ENCODE measurements around the gene CEP85. TPM values are rescaled to one million over a fixed set of nuclear protein-coding genes. Genes with fewer than 3 reads are reported as not detected.

CEP85 gene
- total RNA-seq (2022), result 19.7 and 22.4 TPM in 2 replicates
- percentile 67 among the genes with signal in this experiment for Bru-seq, nascent RNA
- percentile 73 among the genes with signal in this experiment for BruChase-seq, experiment 1, labeled RNA remaining after a 2-hour chase
- BruChase-seq, experiment 2, labeled RNA remaining after a 6-hour chase, result percentile 68 among the genes with signal in this experiment
- long read RNA-seq, transcript CEP85-202 (14 exons, 3,922 nt), result major isoform, 13 of 33 reads
- long read RNA-seq, partial matches to known transcripts, result 12 of 33 reads
- long read RNA-seq, other reads (novel, unspliced or antisense), result 7 of 33 reads

GRCh38 chr1:26233903-26234643 is at the start of gene CEP85:
Gene CEP85 (plus strand): TSS chr1:26234200. CDS start chr1:26239784, 5,584 bp downstream.
- intact Hi-C loops (cut with micrococcal nuclease; ENCODE audit: unreplicated experiment), result loop anchor here (1.0 to 5.0 kb wide), 3 partner anchors 42 to 65 kb away; partner anchors contain the start of genes CATSPER4 and ZNF593
- Mint-ChIP-seq H3K36me3 (ENCODE audit: insufficient read depth, unreplicated experiment) (peaks cover 13% of the 10 kb centered on the region), H3K27me3 (ENCODE audit: insufficient read depth, unreplicated experiment) (no peaks in the 10 kb centered on the region), H3K27ac (ENCODE audit: unreplicated experiment) (peak within 1 kb of the TSS; percentile 89), H3K4me3 (ENCODE audit: unreplicated experiment) (peak within 1 kb of the TSS; percentile 88), H3K4me1 (ENCODE audit: low read depth, unreplicated experiment) (peaks cover 23% of the 10 kb centered on the region), H3K9me3 (ENCODE audit: unreplicated experiment) (no peaks in the 10 kb centered on the region)
- CTCF ChIA-PET, result interaction anchor here (0.6 to 3.7 kb wide), 29 partner anchors 9 to 920 kb away, joined by 3 to 58 read pairs (median 4); partner anchors contain the start of genes C1orf232, CATSPER4, CNKSR1 and CRYBG2
- Histone ChIP-seq H3K4me3 (ENCODE audit: low read depth, low read length) (peak within 1 kb of the TSS; percentile 95), H3K4me1 (peaks cover 7% of the 10 kb centered on the region), H3K27me3 (replicated peaks; ENCODE audit: control insufficient read depth, insufficient read depth, low read length) (no peaks in the 10 kb centered on the region), H3K36me3 (ENCODE audit: control insufficient read depth, insufficient read depth, low read length) (no peaks in the 10 kb centered on the region), H3K9me3 (no peaks in the 10 kb centered on the region)
- POLR2A ChIA-PET, result interaction anchor here (0.6 to 1.4 kb wide), 7 partner anchors 27 to 388 kb away, joined by 3 to 10 read pairs (median 4); partner anchors contain the start of genes CNKSR1 and ZNF593
- DNase-seq, result peak; percentile 96
- TF ChIP-seq CTCF (IDR thresholded peaks at IDR 0.05; ENCODE audit: insufficient read depth in 1 of 2, low read depth in 1 of 2, low read length in 1 of 2, severe bottlenecking in 1 of 2, unreplicated experiment in 1 of 2), result peak; percentile 66 to 83
- TSS peak; percentile 28 for BruUV-seq (replicated peaks)

- Histone ChIP-seq H3K9me3 (no peaks in the 10 kb centered on the region), H3K4me1 (no peaks in the 10 kb centered on the region), H3K4me3 (ENCODE audit: low read depth, low read length) (no peak overlapping the region), H3K27me3 (replicated peaks; ENCODE audit: control insufficient read depth, insufficient read depth, low read length) (no peaks in the 10 kb centered on the region), H3K36me3 (ENCODE audit: control insufficient read depth, insufficient read depth, low read length) (peaks cover 1% of the 10 kb centered on the region; the same call in 1 of the 2 replicates)
- CTCF ChIA-PET, result no interaction called here
- H3K4me3 Mint-ChIP-seq (ENCODE audit: unreplicated experiment), result no peak overlapping the region
- no peak for DNase-seq
- H3K9me3 Mint-ChIP-seq (ENCODE audit: unreplicated experiment), result no peaks in the 10 kb centered on the region
- H3K27me3 Mint-ChIP-seq (ENCODE audit: insufficient read depth, unreplicated experiment), result no peaks in the 10 kb centered on the region
- BruUV-seq (replicated peaks), result no TSS peak
- H3K36me3 Mint-ChIP-seq (ENCODE audit: insufficient read depth, unreplicated experiment), result peaks cover 5% of the 10 kb centered on the region
- intact Hi-C loops (cut with micrococcal nuclease; ENCODE audit: unreplicated experiment), result no loop called here
- no peak overlapping the region for H3K27ac Mint-ChIP-seq (ENCODE audit: unreplicated experiment)
- TF ChIP-seq CTCF (IDR thresholded peaks at IDR 0.05; ENCODE audit: insufficient read depth in 1 of 2, low read depth in 1 of 2, low read length in 1 of 2, severe bottlenecking in 1 of 2, unreplicated experiment in 1 of 2), result no peak
- H3K4me1 Mint-ChIP-seq (ENCODE audit: low read depth, unreplicated experiment), result peaks cover 6% of the 10 kb centered on the region
- POLR2A ChIA-PET, result no interaction called here
Measured at GRCh38 chr1:26184883-26185282, 49.1 kb upstream of the CEP85 start.

- Histone ChIP-seq H3K4me1 (no peaks in the 10 kb centered on the region), H3K9me3 (no peaks in the 10 kb centered on the region), H3K36me3 (ENCODE audit: control insufficient read depth, insufficient read depth, low read length) (no peaks in the 10 kb centered on the region; the same call in 1 of the 2 replicates), H3K4me3 (ENCODE audit: low read depth, low read length) (no peak overlapping the region), H3K27me3 (replicated peaks; ENCODE audit: control insufficient read depth, insufficient read depth, low read length) (no peaks in the 10 kb centered on the region)
- H3K4me3 Mint-ChIP-seq (ENCODE audit: unreplicated experiment), result no peak overlapping the region
- no peak for TF ChIP-seq CTCF (IDR thresholded peaks at IDR 0.05; ENCODE audit: insufficient read depth in 1 of 2, low read depth in 1 of 2, low read length in 1 of 2, severe bottlenecking in 1 of 2, unreplicated experiment in 1 of 2)
- ChIA-PET POLR2A (no interaction called here), CTCF (no interaction called here)
- H3K4me1 Mint-ChIP-seq (ENCODE audit: low read depth, unreplicated experiment), result peaks cover 14% of the 10 kb centered on the region
- intact Hi-C loops (cut with micrococcal nuclease; ENCODE audit: unreplicated experiment), result no loop called here
- no TSS peak for BruUV-seq (replicated peaks)
- no peaks in the 10 kb centered on the region for H3K9me3 Mint-ChIP-seq (ENCODE audit: unreplicated experiment)
- H3K36me3 Mint-ChIP-seq (ENCODE audit: insufficient read depth, unreplicated experiment), result peaks cover 5% of the 10 kb centered on the region
- H3K27ac Mint-ChIP-seq (ENCODE audit: unreplicated experiment), result no peak overlapping the region
- DNase-seq, result no peak
- no peaks in the 10 kb centered on the region for H3K27me3 Mint-ChIP-seq (ENCODE audit: insufficient read depth, unreplicated experiment)
Measured at GRCh38 chr1:26187882-26188281, 46.1 kb upstream of the CEP85 start.

Data from Caco-2 (cell line).